ENCODE measurements around the gene UQCC2.

Gene UQCC2

GRCh38 chr6:33682341-33682740 is 29.2 kb downstream of the UQCC2 start:
- POLR2A ChIA-PET = interaction anchor here (1.2 kb wide), 1 partner anchor 29 kb away, joined by 3 read pairs; the partner anchor contains the start of gene UQCC2
- CTCF ChIA-PET = interaction anchor here (2.3 kb wide), 1 partner anchor 18 kb away, joined by 6 read pairs; no protein-coding TSS in a partner anchor
- no peak for TF ChIP-seq CTBP1 (IDR thresholded peaks at IDR 0.05; ENCODE audit: borderline replicate concordance)
- TF ChIP-seq ARNT (IDR thresholded peaks at IDR 0.05) = no peak
- no peak for TF ChIP-seq LEF1 (IDR thresholded peaks at IDR 0.05; ENCODE audit: borderline replicate concordance)
- TF ChIP-seq HDGF (IDR thresholded peaks at IDR 0.05; ENCODE audit: borderline replicate concordance) = no peak
- TF ChIP-seq FOXA1 (IDR thresholded peaks at IDR 0.05) = no peak
- no peak for TF ChIP-seq BHLHE40 (IDR thresholded peaks at IDR 0.05; ENCODE audit: borderline replicate concordance)
- TF ChIP-seq SP1 (IDR thresholded peaks at IDR 0.05) = no peak
- TF ChIP-seq ELF4 (IDR thresholded peaks at IDR 0.05) = no peak
- TF ChIP-seq ZNF384 (IDR thresholded peaks at IDR 0.05) = no peak
- DNase-seq (ENCODE audit: extremely low spot score) = no peak

GRCh38 chr6:33679761-33680160 is 31.7 kb downstream of the UQCC2 start:
- TF ChIP-seq PKNOX1 (IDR thresholded peaks at IDR 0.05) (no peak), L3MBTL2 (conservative IDR thresholded peaks at IDR 0.05) (no peak), HDGF (IDR thresholded peaks at IDR 0.05; ENCODE audit: borderline replicate concordance) (no peak), CTBP1 (IDR thresholded peaks at IDR 0.05; ENCODE audit: borderline replicate concordance) (no peak), ELF4 (IDR thresholded peaks at IDR 0.05) (no peak), FOXK2 (IDR thresholded peaks at IDR 0.05) (no peak), NFRKB (IDR thresholded peaks at IDR 0.05) (no peak), FOXA1 (IDR thresholded peaks at IDR 0.05) (no peak), SUZ12 (IDR thresholded peaks at IDR 0.05) (no peak), TARDBP (IDR thresholded peaks at IDR 0.05) (no peak), SP1 (IDR thresholded peaks at IDR 0.05) (no peak), ZNF384 (IDR thresholded peaks at IDR 0.05) (no peak), LEF1 (IDR thresholded peaks at IDR 0.05; ENCODE audit: borderline replicate concordance) (no peak), ARNT (IDR thresholded peaks at IDR 0.05) (no peak), BHLHE40 (IDR thresholded peaks at IDR 0.05; ENCODE audit: borderline replicate concordance) (no peak), FOXM1 (IDR thresholded peaks at IDR 0.05; ENCODE audit: borderline replicate concordance) (no peak)
- ChIA-PET CTCF (no interaction called here), POLR2A (no interaction called here)
- no peak for DNase-seq (ENCODE audit: extremely low spot score)

GRCh38 chr6:33678932-33679490 is 32.5 kb downstream of the UQCC2 start:
- POLR2A ChIA-PET = no interaction called here
- TF ChIP-seq L3MBTL2 (conservative IDR thresholded peaks at IDR 0.05) = no peak
- no peak for TF ChIP-seq HDGF (IDR thresholded peaks at IDR 0.05; ENCODE audit: borderline replicate concordance)
- TF ChIP-seq PKNOX1 (IDR thresholded peaks at IDR 0.05) = no peak
- no peak for TF ChIP-seq BHLHE40 (IDR thresholded peaks at IDR 0.05; ENCODE audit: borderline replicate concordance)
- CTCF ChIA-PET = no interaction called here
- no peak for DNase-seq (ENCODE audit: extremely low spot score)

GRCh38 chr6:33678233-33678931 is 33.1 kb downstream of the UQCC2 start:
- CTCF ChIA-PET = no interaction called here
- no peak for DNase-seq (ENCODE audit: extremely low spot score)
- TF ChIP-seq ARNT (IDR thresholded peaks at IDR 0.05) (no peak), TARDBP (IDR thresholded peaks at IDR 0.05) (no peak), NFRKB (IDR thresholded peaks at IDR 0.05) (no peak), ZNF384 (IDR thresholded peaks at IDR 0.05) (no peak), FOXM1 (IDR thresholded peaks at IDR 0.05; ENCODE audit: borderline replicate concordance) (no peak), FOXK2 (IDR thresholded peaks at IDR 0.05) (no peak), HDGF (IDR thresholded peaks at IDR 0.05; ENCODE audit: borderline replicate concordance) (no peak), FOXA1 (IDR thresholded peaks at IDR 0.05) (no peak), LEF1 (IDR thresholded peaks at IDR 0.05; ENCODE audit: borderline replicate concordance) (no peak), ELF4 (IDR thresholded peaks at IDR 0.05) (no peak), SP1 (IDR thresholded peaks at IDR 0.05) (no peak), L3MBTL2 (conservative IDR thresholded peaks at IDR 0.05) (no peak), SUZ12 (IDR thresholded peaks at IDR 0.05) (no peak), CTBP1 (IDR thresholded peaks at IDR 0.05; ENCODE audit: borderline replicate concordance) (no peak), PKNOX1 (IDR thresholded peaks at IDR 0.05) (no peak), BHLHE40 (IDR thresholded peaks at IDR 0.05; ENCODE audit: borderline replicate concordance) (no peak)
- POLR2A ChIA-PET = no interaction called here

GRCh38 chr6:33677689-33678088 is 33.8 kb downstream of the UQCC2 start:
- ChIA-PET POLR2A (no interaction called here), CTCF (no interaction called here)
- no peak for TF ChIP-seq ELF4 (IDR thresholded peaks at IDR 0.05)
- TF ChIP-seq L3MBTL2 (conservative IDR thresholded peaks at IDR 0.05) = no peak
- TF ChIP-seq ZNF384 (IDR thresholded peaks at IDR 0.05) = no peak
- TF ChIP-seq NFRKB (IDR thresholded peaks at IDR 0.05) = no peak
- TF ChIP-seq ARNT (IDR thresholded peaks at IDR 0.05) = no peak
- no peak for TF ChIP-seq BHLHE40 (IDR thresholded peaks at IDR 0.05; ENCODE audit: borderline replicate concordance)
- DNase-seq (ENCODE audit: extremely low spot score) = no peak

GRCh38 chr6:33677143-33677660 is 34.3 kb downstream of the UQCC2 start:
- no peak for DNase-seq (ENCODE audit: extremely low spot score)
- ChIA-PET POLR2A (no interaction called here), CTCF (no interaction called here)
- TF ChIP-seq NFRKB (IDR thresholded peaks at IDR 0.05) (no peak), ARNT (IDR thresholded peaks at IDR 0.05) (no peak), L3MBTL2 (conservative IDR thresholded peaks at IDR 0.05) (no peak), PKNOX1 (IDR thresholded peaks at IDR 0.05) (no peak), FOXA1 (IDR thresholded peaks at IDR 0.05) (no peak), ELF4 (IDR thresholded peaks at IDR 0.05) (no peak), SUZ12 (IDR thresholded peaks at IDR 0.05) (no peak), BHLHE40 (IDR thresholded peaks at IDR 0.05; ENCODE audit: borderline replicate concordance) (no peak)
